Pons (tissue), 1 donor: Measurements from ENCODE around the gene XPNPEP2.
"Not testable (repeated sequence)": the region's sequence is repeated elsewhere in the genome, so short reads cannot be mapped to it uniquely, and the experiment has no call there.

ENCODE experiments used
- DNase-seq: peaks from one replicate; pipeline ENCODE4 v3.0.0-alpha.2; 2016; ENCODE audit warnings: low spot score

Gene XPNPEP2

GRCh38 chrX:129719931-129720530 is 18.7 kb upstream of the XPNPEP2 start:
- DNase-seq, result no peak

DNA sequence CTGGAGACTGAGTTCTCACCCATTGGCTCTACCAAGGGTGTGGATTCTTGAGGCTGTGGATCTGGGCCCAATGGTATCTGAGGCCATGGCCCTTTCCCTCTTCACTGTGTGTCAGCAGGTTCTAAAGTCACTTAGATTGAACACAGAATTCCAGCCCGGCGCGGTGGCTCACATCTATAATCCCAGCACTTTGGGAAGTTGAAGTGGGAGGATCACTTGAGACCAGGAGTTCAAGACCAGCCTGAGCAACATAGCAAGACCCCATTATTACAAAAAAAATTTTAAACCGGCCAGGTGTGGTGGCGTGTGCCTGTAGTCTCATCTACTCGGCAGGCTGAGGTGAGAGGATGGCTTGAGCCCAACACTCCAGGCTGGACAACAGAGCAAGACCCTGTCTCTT is 18.0 kb upstream of the XPNPEP2 start:
- DNase-seq, result no peak

DNA sequence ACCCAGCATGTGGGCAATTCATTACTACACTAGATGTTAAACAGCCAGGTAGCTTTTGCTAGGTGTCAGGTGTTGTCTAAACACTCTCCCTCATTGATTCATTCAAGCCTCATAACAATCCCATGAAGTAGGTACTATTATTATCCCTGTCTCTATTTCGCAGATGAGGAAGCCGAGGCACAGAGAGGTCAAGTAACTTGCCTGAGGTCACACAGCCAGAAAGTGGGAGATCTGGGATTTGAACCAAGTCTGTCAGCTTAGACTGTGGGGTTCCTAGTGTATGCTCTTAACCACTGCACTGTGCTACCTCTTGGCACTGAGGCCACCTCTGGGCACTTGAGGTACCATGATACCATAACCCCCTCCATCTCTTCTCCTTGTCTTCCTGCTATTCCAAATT is 17.4 kb upstream of the XPNPEP2 start:
- DNase-seq, result no peak

DNA sequence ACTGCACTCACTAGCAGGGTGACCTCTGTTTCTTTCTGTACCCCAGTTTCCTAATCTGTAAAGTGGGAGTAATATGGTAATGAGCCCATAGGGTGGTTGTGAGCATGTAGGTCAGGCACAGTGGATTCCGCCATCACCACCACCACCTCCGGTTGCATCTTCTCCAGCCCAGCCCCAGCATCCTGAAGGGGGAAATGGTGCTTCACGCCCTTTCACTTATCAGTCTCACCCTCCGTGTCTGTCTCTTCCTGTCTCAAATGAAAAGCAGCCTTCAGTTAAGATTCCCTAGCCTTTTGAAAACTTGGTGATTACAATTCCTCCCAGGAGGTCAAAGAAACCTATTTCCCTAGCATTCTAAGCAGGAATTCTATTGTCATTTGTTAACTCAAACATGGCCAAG is 16.9 kb upstream of the XPNPEP2 start:
- no peak for DNase-seq

GRCh38 chrX:129723511-129723910 is 15.3 kb upstream of the XPNPEP2 start:
- no peak for DNase-seq

DNA sequence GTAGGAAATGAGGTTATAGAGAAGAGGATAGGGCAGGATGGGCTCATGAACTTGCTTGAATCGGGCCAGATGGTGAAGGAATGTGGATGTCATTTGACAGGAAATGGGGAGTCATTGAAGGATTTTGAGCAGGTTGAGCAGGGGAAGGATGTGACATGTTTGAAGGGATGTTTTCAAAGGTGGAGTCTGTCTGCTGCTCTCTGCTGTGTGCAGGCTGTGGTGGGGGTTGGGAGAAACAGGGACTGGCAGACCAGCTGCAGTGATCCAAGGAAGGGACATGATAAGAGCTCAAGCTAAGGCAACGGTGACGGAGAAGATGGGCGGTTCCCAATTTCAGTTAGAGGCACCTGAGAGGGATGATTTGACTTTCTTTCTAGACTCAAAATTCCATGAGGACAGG is 14.0 kb upstream of the XPNPEP2 start:
- no peak for DNase-seq

GRCh38 chrX:129726307-129727111 is 12.3 kb upstream of the XPNPEP2 start:
- DNase-seq, result peak; percentile 69

- DNase-seq, result no peak
Observed at GRCh38 chrX:129728061-129728460, 10.7 kb upstream of the XPNPEP2 start.

DNA sequence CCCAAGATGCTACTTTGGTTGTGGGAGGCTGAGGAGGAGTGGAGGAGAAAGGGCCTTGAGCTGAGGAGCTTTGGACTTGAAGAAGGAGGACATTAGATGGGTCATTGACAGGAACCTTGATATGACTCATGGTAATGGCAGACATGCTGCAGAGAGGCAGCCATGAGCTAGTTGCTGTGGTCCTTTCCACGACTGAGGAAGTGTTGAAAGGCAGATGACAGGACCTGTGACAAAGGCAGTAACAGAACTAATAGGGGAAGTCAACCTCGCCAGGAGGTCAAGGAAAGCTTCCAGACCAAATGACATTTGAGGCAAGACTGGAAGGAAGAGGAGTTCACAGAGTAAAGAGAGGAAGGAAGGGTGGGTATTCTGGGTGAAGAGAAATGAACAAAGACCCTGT is 7.6 kb upstream of the XPNPEP2 start:
- DNase-seq, result no peak

DNA sequence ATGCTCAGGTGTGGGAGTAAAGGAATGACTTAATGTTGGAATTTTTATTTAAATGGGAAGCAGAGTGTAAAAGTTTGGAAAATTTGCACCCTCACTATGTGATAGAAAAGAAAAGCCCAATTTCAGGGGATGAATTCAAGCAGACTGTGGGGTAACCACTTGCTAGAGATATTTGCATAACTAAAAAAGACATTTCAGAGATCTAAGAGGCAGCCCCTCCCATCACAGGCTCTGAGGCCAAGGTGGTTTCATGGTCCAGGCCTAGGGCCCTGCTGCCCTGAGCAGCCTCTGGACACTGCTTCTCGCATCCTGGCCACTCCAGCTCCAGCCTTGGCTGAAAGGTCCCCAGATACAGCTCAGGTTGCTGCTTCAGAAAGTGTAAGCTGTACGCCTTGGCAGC is 5.9 kb upstream of the XPNPEP2 start:
- no peak for DNase-seq

DNA sequence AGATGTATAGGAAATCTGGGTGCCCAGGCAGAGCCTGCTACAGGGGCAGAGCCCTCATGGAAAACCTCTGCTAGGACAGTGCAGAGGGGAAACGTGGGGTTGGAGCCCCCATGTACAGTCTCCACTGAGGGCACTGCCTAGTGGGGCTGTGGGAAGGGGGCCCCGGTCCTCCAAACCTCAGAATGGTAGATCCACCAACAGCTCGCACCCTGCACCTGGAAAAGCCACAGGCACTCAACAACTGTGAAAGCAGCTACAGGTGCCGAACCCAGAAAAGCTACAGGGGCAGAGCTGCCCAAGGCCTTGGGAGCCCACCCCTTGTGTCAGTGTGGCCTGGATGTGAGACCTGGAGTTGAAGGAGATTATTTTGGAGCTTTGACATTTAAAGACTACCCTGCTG is 5.4 kb upstream of the XPNPEP2 start:
- DNase-seq, result no peak

- DNase-seq, result no peak
Observed at GRCh38 chrX:129736491-129736890, 2.3 kb upstream of the XPNPEP2 start.

- DNase-seq, result no peak
Observed at GRCh38 chrX:129737916-129738315, 863 bp upstream of the XPNPEP2 start.

GRCh38 chrX:129739578-129739977 is 799 bp downstream of the XPNPEP2 start:
- no peak for DNase-seq

GRCh38 chrX:129741880-129742758 is 3.3 kb downstream of the XPNPEP2 start:
- no peak for DNase-seq

DNA sequence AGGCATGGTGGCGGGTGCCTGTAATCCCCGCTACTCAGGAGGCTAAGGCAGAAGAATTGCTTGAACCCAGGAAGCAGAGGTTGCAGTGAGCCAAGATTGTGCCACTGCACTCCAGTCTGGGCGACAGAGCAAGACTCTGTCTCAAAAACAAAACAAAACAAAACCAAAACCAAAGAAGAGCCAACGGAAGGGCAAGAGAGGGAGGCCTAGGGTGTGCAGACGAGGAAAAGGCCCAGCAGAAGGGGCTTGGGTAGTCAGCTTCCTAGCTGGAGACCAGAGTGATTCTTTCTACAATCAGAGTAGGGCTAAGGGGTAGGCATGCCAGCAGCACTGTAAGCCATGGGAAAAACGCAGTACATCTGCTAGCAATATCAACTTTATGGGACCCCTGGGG is 4.0 kb downstream of the XPNPEP2 start:
- not testable (repeated sequence) for DNase-seq

GRCh38 chrX:129743821-129744220 is 5.0 kb downstream of the XPNPEP2 start:
- no peak for DNase-seq

- DNase-seq, result no peak
Observed at GRCh38 chrX:129744861-129745321, 6.1 kb downstream of the XPNPEP2 start.

DNA sequence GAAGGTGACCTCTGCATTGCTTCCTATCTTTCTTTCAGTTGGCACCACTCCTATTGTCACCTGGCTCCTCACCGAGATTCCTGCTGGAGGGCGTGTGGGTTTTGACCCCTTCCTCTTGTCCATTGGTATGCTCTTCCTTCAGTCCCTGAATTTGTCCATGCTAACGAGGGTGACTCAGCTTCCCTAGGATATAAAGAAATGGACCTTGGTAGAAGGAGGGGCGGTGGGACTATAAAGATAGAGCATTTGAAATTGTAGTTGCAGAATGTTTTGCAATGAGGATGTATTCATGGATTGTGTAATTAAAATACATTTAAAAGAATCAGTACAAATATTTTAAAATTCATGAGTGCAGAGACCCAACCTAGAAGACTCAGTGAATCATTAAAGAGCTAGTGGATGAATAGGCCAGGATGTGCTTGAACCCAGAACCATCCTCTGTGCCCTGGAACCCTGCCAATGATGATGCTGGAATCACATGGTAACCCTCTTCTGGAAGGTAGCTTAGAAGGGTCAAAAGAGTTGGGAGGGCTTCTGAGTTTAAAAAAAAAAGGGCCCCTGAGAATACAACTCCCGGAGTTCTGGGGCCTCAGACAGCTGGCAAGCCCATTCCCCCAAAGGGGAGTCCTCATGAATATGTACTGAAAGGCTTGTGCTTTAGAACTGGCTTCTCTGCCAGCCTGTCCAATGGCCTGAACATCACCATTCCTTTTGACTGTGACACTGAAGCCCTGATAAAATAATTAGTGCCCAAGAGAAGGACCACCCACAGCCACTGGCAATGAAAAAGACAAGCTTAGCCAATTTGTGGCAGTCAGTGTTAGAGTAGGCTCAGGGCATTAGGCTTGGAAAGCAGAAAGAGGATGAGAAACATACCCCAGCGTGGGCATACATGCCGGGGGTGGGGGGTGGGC is 8.0 kb downstream of the XPNPEP2 start:
- no peak for DNase-seq

DNA sequence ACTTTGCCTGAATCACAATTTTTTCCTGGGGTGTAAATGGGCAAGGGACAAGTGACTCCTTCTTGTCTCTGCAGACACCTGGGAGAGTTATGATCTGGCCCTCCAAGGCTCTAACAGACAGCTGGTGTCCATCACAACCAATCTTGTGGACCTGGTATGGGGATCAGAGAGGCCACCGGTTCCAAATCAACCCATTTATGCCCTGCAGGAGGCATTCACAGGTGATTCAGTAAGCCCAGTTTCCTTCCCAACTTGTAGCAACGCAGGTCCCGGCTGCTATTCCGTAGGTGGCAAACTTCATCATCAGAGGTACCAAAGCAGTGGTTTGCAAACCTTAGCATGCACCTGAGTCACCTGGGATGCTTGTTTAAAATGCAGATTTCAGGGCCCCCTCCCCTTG is 8.8 kb downstream of the XPNPEP2 start:
- DNase-seq, result no peak

DNA sequence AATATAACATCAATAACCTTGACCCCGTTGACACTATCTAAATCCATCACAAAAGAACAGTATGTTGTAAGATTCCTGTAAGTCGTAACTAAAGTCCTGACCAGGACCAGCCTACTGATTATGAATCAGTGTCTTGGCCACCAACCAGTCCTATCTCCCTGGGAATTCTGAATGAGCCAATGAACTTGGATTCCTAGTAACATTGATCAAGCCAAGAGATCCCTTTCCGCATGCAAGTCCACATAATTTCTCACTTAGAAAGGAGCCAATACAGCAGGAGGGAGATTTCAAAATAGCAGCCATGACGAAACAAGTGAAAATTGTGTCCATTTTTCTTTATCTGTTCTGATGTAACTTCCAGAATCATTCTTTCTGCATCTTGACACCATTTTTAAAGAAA is 9.5 kb downstream of the XPNPEP2 start:
- no peak for DNase-seq

DNA sequence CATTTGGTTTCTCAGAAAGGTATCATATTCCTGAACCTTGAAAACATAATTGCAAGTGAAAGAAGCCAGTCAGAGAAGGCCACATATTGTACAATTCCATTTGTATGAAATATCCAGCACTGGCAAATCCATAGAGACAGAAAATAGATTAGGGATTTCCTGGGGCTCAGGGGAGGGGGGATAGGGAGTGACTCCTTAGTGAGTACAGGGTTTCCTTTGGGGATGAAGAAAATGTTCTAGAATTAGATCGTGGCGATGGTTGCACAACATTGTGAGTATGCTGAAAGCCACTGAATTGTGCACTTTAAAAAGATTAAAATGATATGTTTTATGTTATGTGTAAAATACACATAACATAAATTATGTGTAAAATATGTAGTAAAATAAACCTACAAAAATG is 10.3 kb downstream of the XPNPEP2 start:
- no peak for DNase-seq
